ENCODE data around the gene KIF4B.
"Not testable (repeated sequence)": the region's sequence is repeated elsewhere in the genome, so short reads cannot be mapped to it uniquely, and the experiment has no call there.

Gene KIF4B

GRCh38 chr5:155008669-155009068 lies 4.9 kb upstream of the KIF4B start:
- DNase-seq (ENCODE audit: low read depth in 3 of 3), result no peak

GRCh38 chr5:155010881-155011280 lies 2.7 kb upstream of the KIF4B start:
- no peak for DNase-seq (ENCODE audit: low read depth in 3 of 3)

- DNase-seq (ENCODE audit: low read depth in 3 of 3), result no peak
These were observed 1.7 kb downstream of the KIF4B start for GRCh38 chr5:155015239-155015638.

- DNase-seq (ENCODE audit: low read depth in 3 of 3), result no peak
These were observed 4.1 kb downstream of the KIF4B start for GRCh38 chr5:155017610-155018009.

GRCh38 chr5:155019601-155020226 lies 6.2 kb downstream of the KIF4B start:
- no peak for DNase-seq (ENCODE audit: low read depth in 3 of 3)

GRCh38 chr5:155021842-155022241 lies 8.3 kb downstream of the KIF4B start:
- DNase-seq (ENCODE audit: low read depth in 3 of 3), result no peak

- DNase-seq (ENCODE audit: low read depth in 3 of 3), result no peak
These were observed 9.8 kb downstream of the KIF4B start for GRCh38 chr5:155023320-155023719.

GRCh38 chr5:155024015-155024414 lies 10.5 kb downstream of the KIF4B start:
- no peak for DNase-seq (ENCODE audit: low read depth in 3 of 3)

DNA sequence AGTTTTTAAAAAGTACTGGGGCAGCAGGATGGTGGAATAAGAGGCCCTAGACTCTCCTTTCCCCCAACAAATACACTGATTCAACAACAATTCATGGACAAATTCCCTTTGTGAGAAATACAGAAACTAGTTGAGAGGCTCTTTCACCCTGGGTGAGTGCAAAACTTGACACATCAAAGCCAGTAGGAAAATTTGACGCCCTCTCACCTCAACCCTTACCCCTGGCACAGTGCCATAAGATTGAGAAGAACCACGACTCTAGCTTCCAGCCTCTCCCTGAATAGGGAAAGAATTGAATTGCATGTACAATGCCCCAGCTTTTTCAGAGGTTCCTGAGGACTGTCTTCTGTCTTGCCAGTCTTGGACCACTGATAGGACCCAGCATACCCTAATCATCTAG lies 12.3 kb downstream of the KIF4B start:
- DNase-seq (ENCODE audit: low read depth in 3 of 3), result no peak

GRCh38 chr5:155027993-155028629 lies 14.6 kb downstream of the KIF4B start:
- DNase-seq (ENCODE audit: low read depth in 3 of 3), result no peak

GRCh38 chr5:155029240-155029639 lies 15.7 kb downstream of the KIF4B start:
- no peak for DNase-seq (ENCODE audit: low read depth in 3 of 3)

- DNase-seq (ENCODE audit: low read depth in 3 of 3), result not testable (repeated sequence)
These were observed 20.7 kb downstream of the KIF4B start for GRCh38 chr5:155034145-155034744.

GRCh38 chr5:155035087-155035486 lies 21.5 kb downstream of the KIF4B start:
- not testable (repeated sequence) for DNase-seq (ENCODE audit: low read depth in 3 of 3)

- no peak for DNase-seq (ENCODE audit: low read depth in 3 of 3)
These were observed 27.6 kb downstream of the KIF4B start for GRCh38 chr5:155040984-155041653.

GRCh38 chr5:155044591-155044990 lies 31.0 kb downstream of the KIF4B start:
- no peak for DNase-seq (ENCODE audit: low read depth in 3 of 3)

GRCh38 chr5:155046591-155046990 lies 33.0 kb downstream of the KIF4B start:
- no peak for DNase-seq (ENCODE audit: low read depth in 3 of 3)

- DNase-seq (ENCODE audit: low read depth in 3 of 3), result no peak
These were observed 34.3 kb downstream of the KIF4B start for GRCh38 chr5:155047818-155048217.

GRCh38 chr5:155049569-155050383 lies 36.2 kb downstream of the KIF4B start:
- no peak for DNase-seq (ENCODE audit: low read depth in 3 of 3)

DNA sequence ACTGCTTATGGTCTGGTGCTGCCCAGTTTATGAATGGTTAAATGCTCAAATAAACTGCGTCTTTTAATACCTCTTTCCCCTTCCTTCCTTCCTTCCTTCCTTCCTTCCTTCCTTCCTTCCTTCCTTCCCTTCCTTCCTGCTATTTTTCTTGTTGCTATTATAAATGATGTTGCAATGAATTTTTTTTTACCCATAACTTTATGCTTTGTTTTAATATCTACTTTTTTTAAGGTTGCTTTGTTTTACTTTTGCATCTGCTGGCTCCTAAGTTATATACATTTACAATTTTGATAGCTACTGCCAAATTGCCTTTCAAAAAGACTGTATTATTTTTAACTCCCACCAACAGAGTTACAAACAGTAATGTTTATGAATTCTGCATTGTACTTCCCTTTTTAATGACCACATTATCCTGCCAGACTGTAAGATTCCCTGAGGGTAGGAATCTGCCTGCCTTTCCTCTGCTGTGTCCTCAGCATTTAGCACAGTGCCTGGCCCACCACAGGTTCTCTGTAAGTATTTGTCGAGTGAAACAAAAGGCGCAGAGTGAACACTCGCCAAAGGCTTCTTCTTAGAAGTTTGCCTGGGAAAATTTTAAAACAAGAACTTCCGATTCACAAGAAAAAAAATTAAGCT lies 36.9 kb downstream of the KIF4B start:
- DNase-seq (ENCODE audit: low read depth in 3 of 3), result no peak

DNA sequence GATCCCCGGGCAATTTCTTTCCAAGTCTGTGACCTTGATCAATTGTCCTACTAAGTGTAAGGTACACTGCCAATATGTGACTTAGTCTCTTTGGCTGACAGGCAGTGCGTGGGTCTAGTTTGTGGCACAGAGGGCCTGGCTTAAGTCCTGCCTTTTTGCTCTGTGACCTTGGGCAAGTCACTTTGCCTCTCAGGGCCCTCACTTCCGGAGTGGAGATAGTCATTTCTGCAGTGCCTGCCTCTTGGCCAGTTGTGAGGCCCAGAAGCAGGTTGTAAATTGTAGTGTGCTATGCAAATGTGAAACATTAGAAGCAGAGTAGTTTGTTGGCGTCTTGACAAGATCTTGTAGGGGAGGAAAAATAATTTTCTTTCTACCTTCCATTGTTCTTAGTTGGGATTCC lies 39.0 kb downstream of the KIF4B start:
- DNase-seq (ENCODE audit: low read depth in 3 of 3), result no peak

GRCh38 chr5:155053501-155053900 lies 39.9 kb downstream of the KIF4B start:
- no peak for DNase-seq (ENCODE audit: low read depth in 3 of 3)
